PC-9 (cell line): ENCODE data around the gene EZH2. TPM values are rescaled to one million over a fixed set of nuclear protein-coding genes. Genes with fewer than 3 reads are reported as not detected.

Experiments used
- BruUV-seq: library from RNA; stranded (reverse); fragments of 400-500 nt; replicated peaks from 2 replicates; lab custom pipeline; 2021; lab: Mats Ljungman, UMichigan
- CTCF ChIA-PET: fragments of 300-600 bp; sonication (Branson Sonifier 250); formaldehyde crosslinking; loops from one replicate; lab custom pipeline; 2022; ENCODE audit warnings: antibody characterized with exemption; lab: Charles Lee
- POLR2A ChIA-PET: fragments of 300-600 bp; sonication (Branson Sonifier 250); formaldehyde crosslinking; loops from one replicate; lab custom pipeline; 2022; ENCODE audit warnings: antibody characterized with exemption; ENCODE audit not compliant: unreplicated experiment; lab: Charles Lee
- DNase-seq, 2 experiments: peaks; one replicate each; pipeline versions ENCODE4 v3.0.0 to v3.0.0-alpha.2; 2015 to 2022; ENCODE audit warnings: mixed read lengths in 1 of 2
- H2AFZ ChIP-seq: fragments of 200-600 bp; sonication (generic); 2 replicates; pipeline ENCODE4 v1.8.1; 2017; ENCODE audit warnings: antibody characterized with exemption
- H3F3A ChIP-seq: fragments of 200-600 bp; sonication (generic); 2 replicates; pipeline ENCODE4 v1.8.1; 2017; ENCODE audit warnings: antibody characterized with exemption, mild to moderate bottlenecking, low read depth; ENCODE audit not compliant: insufficient read depth
- H3K27ac ChIP-seq: fragments of 200-600 bp; sonication (generic); 2 replicates; pipeline ENCODE4 v1.6.1; 2016; ENCODE audit warnings: mixed run types
- H3K27me3 ChIP-seq: fragments of 200-600 bp; sonication (generic); 2 replicates; pipeline ENCODE4 v1.6.1; 2016; ENCODE audit warnings: low read depth, mixed run types; ENCODE audit not compliant: insufficient read depth
- H3K36me3 ChIP-seq: fragments of 200-600 bp; sonication (generic); 2 replicates; pipeline ENCODE4 v1.6.1; 2016; ENCODE audit warnings: low read depth, mixed run types
- H3K4me1 ChIP-seq: fragments of 200-600 bp; sonication (generic); replicated peaks from 2 replicates; pipeline ENCODE4 v1.6.1; 2016; ENCODE audit warnings: mixed run types; ENCODE audit not compliant: insufficient read depth
- H3K4me2 ChIP-seq: fragments of 200-600 bp; sonication (generic); 2 replicates; pipeline ENCODE4 v1.6.1; 2017; ENCODE audit warnings: mixed run types
- H3K4me3 ChIP-seq: fragments of 200-600 bp; sonication (generic); 2 replicates; pipeline ENCODE4 v1.6.1; 2016; ENCODE audit warnings: mixed run types
- H3K79me2 ChIP-seq: fragments of 200-600 bp; sonication (generic); 2 replicates; pipeline ENCODE4 v1.6.1; 2017; ENCODE audit warnings: low read depth, mixed run types
- H3K9me2 ChIP-seq: fragments of 200-600 bp; sonication (generic); 2 replicates; pipeline ENCODE4 v1.8.1; 2017; ENCODE audit warnings: mild to moderate bottlenecking; ENCODE audit not compliant: insufficient read depth
- H3K9me3 ChIP-seq: fragments of 200-600 bp; sonication (generic); 2 replicates; pipeline ENCODE4 v1.8.1; 2016; ENCODE audit warnings: low read depth; ENCODE audit not compliant: insufficient read depth
- H4K20me1 ChIP-seq: fragments of 200-600 bp; sonication (generic); 2 replicates; pipeline ENCODE4 v1.8.1; 2017; ENCODE audit not compliant: insufficient read depth
- CTCF ChIP-seq: fragments of 200-600 bp; sonication (generic); conservative IDR thresholded peaks from 2 replicates; pipeline ENCODE4 v1.6.1; 2017; ENCODE audit warnings: mixed run types, antibody characterized with exemption, mild to moderate bottlenecking, moderate library complexity
- EZH2 ChIP-seq: fragments of 200-600 bp; sonication (generic); IDR thresholded peaks from 2 replicates; pipeline ENCODE4 v1.8.0; 2017; ENCODE audit warnings: antibody characterized with exemption, low read depth
- intact Hi-C: fragments of 100-400 bp; cut with micrococcal nuclease; formaldehyde crosslinking; loops from one replicate; pipeline ENCODE4 v1.10.0; 2022; ENCODE audit not compliant: unreplicated experiment
- total RNA-seq: library from RNA; stranded (reverse); gene quantifications from 2 replicates; pipeline ENCODE4 v1.2.3, GENCODE V29; 2021

The EZH2 gene
- total RNA-seq, 1 experiment from 2014 or later: 48.6 TPM

- no TSS peak for BruUV-seq
- H3F3A ChIP-seq: 0 out of 2 replicates have a peak, but pooled peaks cover 8% of the 10 kb centered on the region
- H3K4me3 ChIP-seq: no peak overlapping the region
- H3K9me2 ChIP-seq: no peaks in the 10 kb centered on the region
- CTCF ChIA-PET: no interaction called here
- peaks cover 4% of the 10 kb centered on the region for H3K9me3 ChIP-seq
- H3K27me3 ChIP-seq: no peaks in the 10 kb centered on the region
- TF ChIP-seq EZH2 (no peak), CTCF (no peak)
- peaks cover 8% of the 10 kb centered on the region for H3K4me1 ChIP-seq
- H3K4me2 ChIP-seq: no peak overlapping the region
- H3K79me2 ChIP-seq: peaks cover 84% of the 10 kb centered on the region
- POLR2A ChIA-PET: no interaction called here
- no peak overlapping the region for H2AFZ ChIP-seq
- H4K20me1 ChIP-seq: no peaks in the 10 kb centered on the region; the same call in 1 of the 2 replicates
- intact Hi-C loops: no loop called here
- no peaks in the 10 kb centered on the region for H3K36me3 ChIP-seq
- H3K27ac ChIP-seq: no peak overlapping the region
- DNase-seq: no peak
Measured at GRCh38 chr7:148866362-148866761, 17.7 kb downstream of the EZH2 start.

- Histone ChIP-seq H2AFZ (no peak overlapping the region), H3K9me2 (no peaks in the 10 kb centered on the region), H3K27me3 (no peaks in the 10 kb centered on the region), H3K4me3 (no peak overlapping the region), H3F3A (0 out of 2 replicates have a peak, but pooled peaks cover 12% of the 10 kb centered on the region), H3K27ac (no peak overlapping the region), H3K4me1 (peaks cover 8% of the 10 kb centered on the region), H3K36me3 (no peaks in the 10 kb centered on the region), H3K4me2 (0 out of 2 replicates have a peak overlapping the region, but pooled peaks have one; percentile 3), H3K9me3 (peaks cover 4% of the 10 kb centered on the region), H3K79me2 (peaks cover 83% of the 10 kb centered on the region), H4K20me1 (no peaks in the 10 kb centered on the region)
- TF ChIP-seq CTCF (no peak), EZH2 (no peak)
- no TSS peak for BruUV-seq
- ChIA-PET CTCF (no interaction called here), POLR2A (no interaction called here)
- DNase-seq: no peak
- intact Hi-C loops: no loop called here
Measured at GRCh38 chr7:148865283-148865682, 18.8 kb downstream of the EZH2 start.

GRCh38 chr7:148863324-148863723 is 20.8 kb downstream of the EZH2 start:
- Histone ChIP-seq H3K9me2 (no peaks in the 10 kb centered on the region), H4K20me1 (no peaks in the 10 kb centered on the region), H3K36me3 (no peaks in the 10 kb centered on the region), H3K9me3 (no peaks in the 10 kb centered on the region; the same call in 1 of the 2 replicates), H3K4me2 (no peak overlapping the region), H3F3A (peaks cover 12% of the 10 kb centered on the region; the same call in 1 of the 2 replicates), H3K4me3 (no peak overlapping the region), H3K27me3 (no peaks in the 10 kb centered on the region), H3K4me1 (peaks cover 8% of the 10 kb centered on the region), H3K27ac (no peak overlapping the region), H3K79me2 (peaks cover 84% of the 10 kb centered on the region), H2AFZ (no peak overlapping the region)
- intact Hi-C loops: no loop called here
- TF ChIP-seq EZH2 (no peak), CTCF (no peak)
- CTCF ChIA-PET: no interaction called here
- no TSS peak for BruUV-seq
- no peak for DNase-seq
- POLR2A ChIA-PET: no interaction called here
